Vagina (tissue), 2 donors: ENCODE data around the gene STIM2.

Experiments used
- CTCF ChIP-seq, 3 experiments: fragments of 450-650 bp in 2 of 3; fragments of 200-600 bp in 1 of 3; sonication (generic) in 1 of 3; IDR thresholded peaks; one replicate each; pipeline ENCODE4 v1.5.1; 2017 to 2019; ENCODE audit warnings: antibody characterized with exemption in 3 of 3, mild to moderate bottlenecking in 2 of 3, moderate library complexity in 2 of 3
- POLR2AphosphoS5 ChIP-seq, 2 donors: sonication (generic); formaldehyde crosslinking; IDR thresholded peaks; one replicate each; pipeline ENCODE4 v1.9.0; 2017; ENCODE audit warnings: antibody characterized with exemption in 2 of 2, mild to moderate bottlenecking in 2 of 2, low read depth in 1 of 2; ENCODE audit not compliant: insufficient read depth in 1 of 2

DNA sequence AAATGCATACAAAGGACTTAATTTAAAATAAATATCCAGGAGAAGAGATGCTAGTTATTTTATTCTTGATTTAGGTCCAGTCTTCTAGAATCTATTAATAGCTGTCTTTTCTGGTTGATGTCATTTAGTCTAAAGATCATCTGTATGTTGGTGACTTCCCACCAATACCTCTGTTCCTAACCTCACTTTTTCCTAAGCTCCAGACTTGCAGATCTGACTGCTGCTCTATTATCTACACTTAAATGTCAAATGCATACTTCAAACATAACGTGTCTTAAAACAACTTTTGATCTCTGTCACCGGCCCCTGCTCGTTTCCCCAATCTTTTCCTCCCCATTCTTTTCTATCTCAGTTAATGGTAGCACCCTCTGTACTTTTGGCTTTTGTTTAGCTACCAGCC is 133.3 kb downstream of the STIM2 start:
- TF ChIP-seq CTCF (IDR thresholded peaks at IDR 0.05) (no peak), POLR2AphosphoS5 (IDR thresholded peaks at IDR 0.05; ENCODE audit: insufficient read depth in 1 of 2, low read depth in 1 of 2) (no peak)
